HG03025 (cell line): ENCODE data around the gene NUDT16L1.
A peak's percentile ranks its signal among the peaks of the same experiment; 100 is the strongest.
"Not testable (repeated sequence)": the region's sequence is repeated elsewhere in the genome, so short reads cannot be mapped to it uniquely, and the experiment has no call there.

Source experiments
- ATAC-seq: cut with Tn5 transposase; IDR thresholded peaks from one replicate; pipeline ENCODE4 v1.9.1; 2021; ENCODE audit warnings: mild to moderate bottlenecking, moderate library complexity; ENCODE audit not compliant: unreplicated experiment, low FRiP score

Gene NUDT16L1

DNA sequence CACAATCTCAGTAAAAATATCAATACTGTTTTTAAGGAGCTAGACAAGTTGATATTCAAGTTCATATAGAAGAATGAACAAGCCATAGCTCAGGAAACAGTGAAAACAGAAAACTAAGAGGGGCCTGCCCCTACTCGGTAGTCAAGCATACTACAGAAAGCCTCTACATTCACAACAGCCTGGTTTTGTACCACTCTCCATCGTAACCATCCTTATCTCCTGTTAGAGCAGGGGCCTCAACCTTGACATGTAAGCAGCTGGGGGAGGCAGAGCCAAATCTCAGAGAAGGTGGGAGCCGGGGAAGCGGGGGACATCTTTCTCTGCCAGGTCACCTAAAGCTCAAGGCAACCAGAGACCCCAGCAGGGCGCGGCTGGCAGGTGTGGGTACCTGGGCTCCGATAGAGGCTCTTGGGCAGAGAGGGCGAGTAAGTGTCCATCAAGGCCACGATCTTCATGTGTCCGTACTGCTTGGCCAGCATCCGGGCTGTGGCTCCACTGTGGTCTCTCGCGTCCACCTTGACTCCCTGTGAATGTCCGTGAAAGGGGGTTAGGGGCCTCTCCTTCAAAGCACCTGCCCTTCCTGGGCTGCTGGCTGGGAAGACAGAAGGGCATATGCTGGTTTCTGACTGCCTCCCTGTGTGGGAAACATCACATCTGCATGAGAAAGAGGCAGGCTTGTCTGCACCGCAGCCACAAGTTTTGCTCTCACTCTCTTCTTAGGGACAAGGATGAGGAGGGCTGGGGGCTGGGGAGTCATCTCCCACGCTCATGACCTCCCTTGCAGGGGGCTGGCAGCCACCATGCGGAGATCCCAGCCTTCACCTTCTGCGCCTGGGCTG is 20.5 kb downstream of the NUDT16L1 start:
- no peak for ATAC-seq

DNA sequence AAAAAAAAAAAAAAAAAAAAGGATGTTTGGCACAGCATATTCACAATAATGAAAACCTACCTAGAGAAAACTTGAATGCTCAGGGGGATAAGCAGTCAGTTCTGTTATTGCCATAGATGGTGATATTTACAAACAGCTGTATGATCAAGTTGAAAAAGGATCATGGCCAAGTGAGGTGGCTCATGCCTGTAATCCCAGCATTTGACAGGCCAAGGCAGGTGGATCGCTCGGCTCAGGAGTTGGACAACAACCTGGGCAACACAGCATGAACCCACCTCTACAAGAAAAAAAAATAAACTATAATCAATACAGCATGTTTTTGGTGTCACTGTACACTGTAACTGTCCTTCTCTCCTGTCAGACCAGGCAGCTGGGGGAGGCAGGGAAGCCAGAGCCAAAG is 21.6 kb downstream of the NUDT16L1 start:
- ATAC-seq, result no peak

DNA sequence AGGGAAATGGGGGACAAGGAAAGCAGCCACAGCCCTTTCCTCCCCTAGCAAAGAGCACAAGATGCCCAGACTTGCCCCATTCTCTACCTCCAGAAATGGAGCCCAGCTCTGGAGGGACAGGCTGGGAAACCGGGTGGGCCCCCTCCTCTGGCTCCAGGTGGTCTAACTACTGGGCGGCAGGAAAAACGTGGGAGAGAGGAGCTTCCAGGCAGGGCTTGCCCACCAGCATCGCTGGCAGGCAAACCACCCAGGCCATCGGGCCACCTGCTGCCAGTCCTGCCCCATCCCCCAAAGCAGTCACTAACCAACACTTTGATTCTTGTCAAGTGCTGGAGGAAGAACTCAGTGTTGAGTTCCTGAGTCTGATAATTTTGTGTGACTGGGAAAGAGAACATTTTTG is 25.1 kb downstream of the NUDT16L1 start:
- ATAC-seq, result no peak

DNA sequence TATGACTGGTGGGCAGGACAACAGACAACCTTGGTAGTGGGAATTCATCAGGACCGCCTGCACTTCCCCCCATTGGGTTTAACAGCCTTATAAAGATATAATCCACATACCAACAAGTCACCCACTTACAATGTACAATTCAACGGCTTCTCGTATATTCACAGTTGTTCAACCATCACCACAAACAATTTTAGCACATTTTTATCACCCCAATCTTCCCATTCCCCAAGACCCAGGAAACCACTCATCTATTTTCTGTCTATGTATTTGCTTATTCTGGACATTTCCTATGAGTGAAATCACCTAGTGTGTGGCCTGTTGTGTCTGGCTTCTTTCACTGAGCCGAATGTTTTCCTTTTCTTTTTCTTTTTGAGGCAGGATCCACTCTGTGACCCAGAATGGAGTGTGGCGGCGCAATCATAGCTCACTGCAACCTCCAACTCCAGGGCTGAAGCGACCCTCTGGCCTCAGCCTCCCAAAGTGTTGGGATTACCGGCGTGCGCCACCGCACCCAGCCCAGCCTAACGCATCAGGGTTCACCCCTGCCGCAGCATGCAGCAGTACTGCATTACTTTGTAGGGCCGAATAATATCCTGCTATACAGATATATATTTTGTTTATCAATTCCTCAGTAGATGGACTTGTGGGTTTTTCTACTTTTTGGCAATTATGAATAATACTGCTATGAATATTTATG is 29.9 kb downstream of the NUDT16L1 start:
- no peak for ATAC-seq

DNA sequence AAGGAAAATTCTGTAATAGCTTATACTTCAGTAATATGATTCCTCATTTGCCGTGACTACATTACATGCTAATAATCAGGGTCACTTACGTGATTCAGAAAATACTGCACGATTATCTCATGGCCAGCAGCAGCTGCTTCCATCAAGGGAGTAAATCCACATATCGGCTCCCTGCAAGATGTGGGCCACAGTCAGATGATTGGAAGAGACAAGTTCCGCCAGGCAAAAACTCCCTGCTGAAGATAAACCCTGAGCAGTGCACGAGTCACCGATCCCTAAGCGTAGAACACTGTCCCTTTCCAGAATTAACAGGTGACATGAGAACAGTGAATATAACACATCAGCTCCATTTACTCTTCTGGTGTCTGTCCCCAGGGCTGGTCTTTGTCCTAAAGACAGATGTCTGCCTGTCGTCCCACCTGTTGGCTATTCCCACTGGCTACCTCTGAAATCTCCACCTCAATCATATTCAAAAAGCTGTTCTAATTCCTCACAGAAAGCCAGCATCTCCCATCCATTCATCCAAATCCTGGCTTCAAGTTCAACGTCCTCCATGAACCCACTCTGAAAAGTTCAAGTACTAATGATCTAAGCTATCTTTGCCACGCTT is 31.4 kb downstream of the NUDT16L1 start:
- ATAC-seq, result no peak

DNA sequence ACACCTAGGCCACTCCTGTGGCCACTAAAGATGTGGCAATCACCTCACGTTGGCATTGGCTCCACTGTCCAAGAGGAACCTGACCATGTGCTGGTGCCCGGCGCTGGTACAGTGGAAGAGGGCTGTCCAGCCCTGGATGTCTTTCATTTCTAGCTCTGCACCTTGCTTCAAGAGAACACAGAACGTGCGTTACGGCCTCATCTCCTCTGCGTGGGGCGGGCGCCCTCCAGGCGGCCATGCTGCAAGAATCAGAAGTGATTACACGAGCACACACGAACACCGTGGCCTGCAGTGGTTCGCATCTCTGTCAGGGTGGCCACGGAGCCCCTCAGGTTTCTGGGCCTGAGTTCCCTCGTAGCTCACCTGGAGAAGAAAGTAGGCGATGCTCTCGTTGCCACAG is 33.3 kb downstream of the NUDT16L1 start:
- ATAC-seq, result no peak

DNA sequence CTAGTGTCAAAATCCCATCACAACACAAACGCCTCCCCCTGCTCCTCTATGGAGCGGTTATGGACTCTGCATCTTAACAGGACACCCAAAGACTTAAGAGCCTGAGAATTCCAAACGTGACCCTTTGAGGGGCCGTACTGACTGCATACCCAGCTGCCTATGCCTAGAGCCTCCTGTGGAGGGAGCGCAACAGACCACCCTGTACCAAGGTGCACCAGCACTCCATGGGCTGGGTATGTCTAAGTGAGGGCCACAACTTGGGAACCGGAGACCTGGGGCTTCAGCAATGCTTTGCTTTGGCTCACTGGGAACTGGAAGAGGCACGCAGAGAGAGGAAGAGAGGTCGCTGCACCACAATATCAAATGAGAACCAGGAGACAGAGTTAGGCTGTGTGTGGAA is 35.3 kb downstream of the NUDT16L1 start:
- no peak for ATAC-seq

DNA sequence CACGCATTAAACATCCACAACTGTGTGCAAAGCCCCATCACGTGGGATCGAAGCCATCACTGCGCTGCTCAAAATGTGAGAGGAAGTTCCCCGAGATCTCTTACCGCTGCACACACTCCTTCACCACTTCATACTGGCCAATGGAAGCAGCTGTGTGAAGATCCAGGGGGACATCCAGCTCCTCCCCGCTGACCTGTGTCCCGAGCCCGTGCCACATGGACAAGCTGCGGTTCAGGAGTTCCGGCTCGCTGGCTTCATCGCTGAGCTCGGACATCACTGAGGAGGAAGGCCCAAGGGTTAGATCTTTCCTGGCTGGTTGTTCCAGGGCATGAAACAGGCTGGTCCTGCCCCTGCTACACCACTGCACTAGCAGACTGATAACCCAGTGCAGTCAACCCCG is 36.5 kb downstream of the NUDT16L1 start:
- no peak for ATAC-seq

DNA sequence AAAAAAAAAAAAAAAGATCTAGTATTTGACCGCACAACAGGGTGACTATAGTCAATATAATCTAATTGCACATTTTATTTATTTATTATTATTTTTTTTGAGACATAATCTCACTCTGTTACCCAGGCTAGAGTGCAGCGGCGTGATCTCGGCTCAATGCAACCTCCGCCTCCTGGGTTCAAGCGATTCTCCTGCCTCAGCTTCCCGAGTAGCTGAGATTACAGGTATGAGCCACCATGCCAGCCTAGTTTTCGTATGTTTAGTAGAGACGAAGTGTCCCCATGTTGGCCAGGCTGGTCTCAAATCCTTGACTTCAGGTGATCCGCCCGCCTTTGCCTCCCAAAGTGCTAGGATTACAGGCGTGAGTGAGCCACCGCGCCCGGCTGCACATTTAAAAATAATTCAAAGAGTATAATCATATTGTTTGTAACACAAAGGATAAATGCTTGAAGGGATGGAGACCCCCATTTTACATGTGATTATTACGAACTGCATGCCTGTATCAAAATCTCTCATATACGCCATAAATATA is 39.9 kb downstream of the NUDT16L1 start:
- ATAC-seq, result no peak

DNA sequence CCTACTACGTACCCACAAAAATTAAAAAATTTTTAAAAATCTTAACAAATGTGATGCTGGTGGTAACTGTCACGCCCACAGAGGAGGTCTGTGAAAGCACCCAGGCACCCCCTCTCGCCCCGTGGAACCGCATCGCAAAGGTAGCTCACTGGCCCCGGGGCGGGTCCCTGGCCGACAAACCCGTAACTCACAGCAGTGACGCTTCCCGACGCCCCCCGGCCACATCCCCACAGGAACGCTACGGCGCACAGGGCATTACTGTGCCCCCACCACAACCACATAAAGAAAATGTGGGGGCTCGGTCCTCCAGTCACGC is 40.3 kb downstream of the NUDT16L1 start:
- ATAC-seq, result no peak

DNA sequence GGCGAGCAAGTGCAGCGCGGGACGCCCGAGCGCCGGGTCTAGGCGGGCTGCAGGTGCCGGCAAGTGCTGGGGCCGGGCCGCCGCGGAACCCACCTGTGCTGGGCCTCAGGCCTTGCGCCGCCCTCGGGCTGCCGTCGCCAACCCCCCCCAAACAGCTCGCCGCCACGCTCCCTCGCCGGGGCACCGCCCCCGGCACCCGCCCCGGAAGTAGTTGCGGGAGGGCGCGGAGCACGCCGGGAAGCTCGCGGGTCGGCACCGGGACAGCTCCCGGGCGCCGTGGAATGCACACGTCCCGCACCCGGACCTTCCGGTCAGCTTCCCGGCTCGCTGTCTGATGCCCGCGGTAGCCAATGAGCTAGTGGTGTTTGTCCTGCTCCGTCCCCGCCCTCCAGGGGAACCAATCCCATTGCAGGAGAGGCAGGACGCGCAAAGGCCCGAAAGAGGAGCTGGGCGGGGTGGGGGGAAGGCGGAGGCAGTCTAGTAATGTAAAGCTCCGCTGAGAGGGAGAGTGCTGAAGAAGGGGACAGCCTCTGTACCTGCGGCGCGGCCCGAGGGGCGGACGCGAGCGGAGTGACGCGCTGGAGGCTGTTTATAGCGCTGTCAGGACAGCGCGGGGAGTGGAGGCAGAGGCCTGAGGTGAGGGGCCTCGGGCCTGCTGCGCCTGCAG is 40.8 kb downstream of the NUDT16L1 start, which contains the start of the genes ANKS3 and DNAAF8:
Gene ANKS3 (minus strand): TSS at position 209 of the 667 bp plus-strand sequence. CDS start 4,122 bp downstream, outside the sequence.
Gene DNAAF8 (plus strand): TSS at position 475 of the 667 bp plus-strand sequence. CDS start 1,978 bp downstream, outside the sequence.
- peak; percentile 73 for ATAC-seq

DNA sequence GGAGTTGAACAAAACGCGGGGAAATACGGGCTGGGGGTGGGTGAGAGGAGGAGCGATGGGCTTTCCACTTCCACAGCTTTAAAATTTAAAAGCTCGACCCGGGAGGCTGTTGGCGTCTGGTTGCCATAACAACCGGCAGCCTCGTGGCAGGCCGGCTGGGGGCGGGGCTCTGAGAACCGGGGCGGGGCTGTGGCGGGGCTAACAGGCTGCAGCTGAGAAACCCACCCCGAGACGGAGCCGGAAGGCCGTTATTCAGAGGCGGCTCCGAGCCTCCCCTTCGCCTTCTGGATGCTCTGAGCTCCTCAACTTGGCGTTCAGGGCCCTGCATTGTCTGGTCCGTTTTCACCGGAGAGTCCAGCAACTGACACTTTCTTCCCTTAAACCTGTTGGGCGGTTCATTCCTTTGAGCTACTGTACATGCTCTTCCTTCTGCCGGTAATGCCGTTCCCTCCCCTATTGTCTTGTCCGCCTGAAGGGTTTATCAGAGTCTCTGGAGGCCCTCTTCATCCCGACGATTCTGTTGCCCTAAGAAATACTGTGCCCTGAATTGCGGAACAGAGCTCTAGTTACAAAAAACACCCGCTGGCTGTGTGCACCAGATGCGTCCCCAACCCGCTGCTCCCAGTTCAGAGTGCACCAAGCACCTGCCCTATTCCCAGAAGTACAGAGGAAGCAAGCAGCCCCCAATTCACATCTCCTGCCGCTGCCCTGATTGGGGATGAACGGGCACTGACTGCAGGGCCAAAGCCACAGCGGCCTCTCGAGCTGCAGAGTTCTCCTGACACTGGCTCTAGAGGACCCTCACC is 41.6 kb downstream of the NUDT16L1 start:
- ATAC-seq, result peak; percentile 54

DNA sequence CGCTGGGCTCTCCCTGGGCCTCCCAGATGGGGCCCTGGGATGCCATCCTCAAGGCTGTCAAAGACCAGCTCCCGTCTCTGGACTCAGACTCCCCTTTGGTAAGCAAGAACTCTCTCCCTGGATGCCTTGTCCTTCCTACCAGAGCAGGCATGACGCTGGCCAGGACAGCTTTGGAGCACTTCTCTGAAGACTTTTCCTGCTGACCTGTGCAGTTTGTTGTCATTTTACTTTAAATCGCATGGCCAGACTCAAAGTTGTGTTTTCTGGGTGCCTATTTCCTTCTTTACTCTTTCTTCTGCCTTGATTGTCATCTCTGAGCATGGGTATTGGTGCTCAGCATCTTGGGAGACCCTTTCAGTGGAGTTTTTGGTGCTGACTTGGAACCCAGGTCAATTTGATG is 43.2 kb downstream of the NUDT16L1 start:
- ATAC-seq, result no peak

DNA sequence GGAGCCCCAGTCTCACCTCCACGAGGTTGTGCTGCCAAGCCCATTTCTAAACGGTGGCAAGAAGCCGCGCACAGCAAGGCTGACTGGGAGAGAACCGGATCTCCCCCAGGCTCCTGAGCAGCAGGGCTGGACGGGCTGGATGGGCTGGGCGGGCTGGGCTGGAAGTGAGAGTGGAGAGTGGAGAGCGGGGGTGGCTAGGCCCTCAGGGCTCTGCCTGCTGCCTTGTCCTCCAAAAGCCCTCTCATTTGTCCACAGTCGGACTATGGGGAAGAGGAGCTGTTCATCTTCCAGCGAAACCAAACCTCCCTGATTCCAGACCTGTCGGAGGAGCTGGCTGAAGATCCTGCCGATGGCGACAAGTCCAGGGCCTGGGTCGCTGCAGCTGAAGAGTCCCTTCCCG is 44.2 kb downstream of the NUDT16L1 start:
- no peak for ATAC-seq

DNA sequence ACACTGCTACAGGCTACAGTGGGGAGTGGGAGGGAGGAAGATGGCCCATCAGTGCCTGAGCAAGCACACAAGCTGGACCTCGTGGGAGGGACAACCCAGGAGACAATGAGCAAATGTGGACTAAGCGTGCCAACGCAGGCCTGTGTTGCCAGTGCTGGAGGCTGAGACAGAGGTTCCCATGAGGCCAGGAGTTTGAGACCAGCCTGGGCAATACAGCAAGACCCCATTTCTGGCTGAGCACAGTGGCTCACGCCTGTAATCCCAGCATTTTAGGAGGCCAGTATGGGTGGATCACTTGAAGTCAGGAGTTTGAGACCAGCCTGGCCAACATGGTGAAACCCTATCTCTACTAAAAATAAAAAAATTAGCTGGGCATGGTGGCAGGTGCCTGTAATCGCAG is 45.0 kb downstream of the NUDT16L1 start:
- not testable (repeated sequence) for ATAC-seq

DNA sequence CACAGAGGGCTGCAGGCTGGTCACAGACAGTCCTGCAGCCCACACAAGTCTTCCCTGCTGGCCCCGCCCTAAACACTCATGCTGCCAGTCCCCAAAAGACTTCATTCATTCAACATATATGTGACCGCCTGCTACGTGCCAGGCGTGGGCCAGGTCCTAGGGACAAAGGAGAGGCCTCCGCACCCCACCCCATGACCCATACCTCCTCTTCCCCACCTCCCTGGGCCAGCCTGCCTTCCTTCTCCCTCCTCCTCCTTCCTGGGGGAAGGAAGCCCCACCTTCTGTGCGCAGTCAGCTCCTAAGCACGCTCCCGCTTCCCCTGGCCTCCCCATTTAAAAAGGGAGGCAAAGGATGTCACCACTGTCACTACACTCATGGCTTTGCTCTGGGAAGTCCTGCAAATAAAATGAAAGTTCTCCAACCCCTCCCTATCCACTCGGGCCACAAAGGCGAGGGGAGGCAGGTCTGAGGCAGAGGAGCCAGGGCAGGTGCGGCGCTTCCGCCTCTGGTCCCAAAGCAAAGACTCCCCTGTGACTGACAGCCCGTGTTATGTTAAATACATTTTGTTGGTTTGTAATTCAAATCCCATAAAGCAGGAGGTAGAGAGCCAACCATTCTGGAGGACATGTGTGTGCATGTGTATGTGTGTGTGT is 50.0 kb downstream of the NUDT16L1 start:
- ATAC-seq, result no peak

DNA sequence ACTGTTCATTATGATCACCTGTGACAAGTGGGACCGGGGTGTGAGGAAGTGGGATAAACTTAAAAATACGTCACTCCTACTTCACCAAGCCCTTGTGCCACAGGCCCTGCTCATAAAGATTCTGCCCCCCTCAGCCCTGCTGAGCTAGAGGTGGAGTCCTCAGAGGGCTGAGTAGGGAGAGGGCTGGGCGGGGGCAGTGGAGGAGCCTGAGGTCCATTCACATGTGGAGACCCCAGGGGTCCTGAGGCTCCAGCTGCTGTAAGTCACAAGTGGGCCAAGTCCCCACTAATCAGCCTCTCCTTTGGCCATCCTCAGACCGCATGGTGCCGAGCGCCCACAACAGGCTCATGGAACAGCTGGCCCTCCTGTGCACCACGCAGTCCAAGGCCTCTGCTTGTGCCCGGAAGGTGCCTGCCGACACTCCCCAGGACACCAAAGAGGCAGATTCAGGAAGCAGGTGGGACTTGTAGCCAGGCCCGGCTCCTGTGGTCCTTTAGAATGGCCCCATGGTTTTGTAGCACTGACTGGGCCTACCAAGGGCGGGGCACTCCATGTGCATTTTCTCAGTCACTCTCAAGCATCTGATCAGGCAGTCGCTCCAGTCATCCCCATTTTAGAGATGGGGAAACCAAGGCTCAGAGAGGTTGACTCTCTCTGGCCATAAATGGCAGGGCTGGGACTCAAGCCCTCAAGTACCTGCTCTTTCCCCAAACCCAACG is 51.4 kb downstream of the NUDT16L1 start:
- ATAC-seq, result no peak

DNA sequence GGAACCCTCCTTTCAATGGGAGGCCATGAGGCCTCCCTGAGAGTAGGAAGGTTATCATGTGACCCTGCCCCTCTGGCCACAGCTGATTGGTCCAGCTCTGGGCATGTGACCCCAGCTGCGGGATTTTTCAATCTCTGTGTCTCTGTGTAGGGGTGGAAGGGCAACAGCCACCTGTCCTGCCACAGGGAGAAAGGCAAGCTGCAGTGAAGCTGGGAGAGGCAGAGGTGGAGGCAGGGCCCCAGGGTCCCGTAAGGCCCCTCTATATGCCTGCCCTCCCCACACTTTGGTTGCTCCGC is 51.9 kb downstream of the NUDT16L1 start:
- no peak for ATAC-seq
